ENCODE data around the gene C2CD3. TPM values are rescaled to one million over a fixed set of nuclear protein-coding genes. Genes with fewer than 3 reads are reported as not detected.

The C2CD3 gene
- total RNA-seq, 6 donors from 2014 or later: 21.4 to 55.5 (median 26.6) TPM

GRCh38 chr11:74139151-74139918 is 31.5 kb downstream of the C2CD3 start:
- H3K27me3 ChIP-seq: no peaks in the 10 kb centered on the region
- ATAC-seq (ENCODE audit: low FRiP score in 2 of 2) (no peak), DNase-seq (no peak)
- no peak overlapping the region for H3K4me3 ChIP-seq
- H3K4me1 ChIP-seq: peaks cover 0 to 5% (median 2%) of the 10 kb centered on the region in 4 donors
- no peaks in the 10 kb centered on the region for H3K9me3 ChIP-seq
- WGBS, 2 donors: 94 to 97% methylated on average over 6 of the region's 6 CpGs
- peaks cover 0 to 33% (median 2%) of the 10 kb centered on the region in 4 donors for H3K36me3 ChIP-seq
- TF ChIP-seq EP300 (IDR thresholded peaks at IDR 0.05) (no peak), CTCF (IDR thresholded peaks at IDR 0.05) (no peak), POLR2AphosphoS5 (IDR thresholded peaks at IDR 0.05) (no peak), POLR2A (IDR thresholded peaks at IDR 0.05) (no peak)
- H3K27ac ChIP-seq: peak overlapping the region in 1 of 4 donors; percentile 17

- ATAC-seq (ENCODE audit: low FRiP score in 2 of 2): peak; percentile 67 to 68
- Histone ChIP-seq H3K4me3 (no peak overlapping the region), H3K27me3 (no peaks in the 10 kb centered on the region), H3K27ac (peak overlapping the region in 2 of 4 donors; percentile 18 to 32), H3K9me3 (no peaks in the 10 kb centered on the region), H3K4me1 (peaks cover 0 to 5% (median 2%) of the 10 kb centered on the region in 4 donors), H3K36me3 (peaks cover 0 to 34% (median 2%) of the 10 kb centered on the region in 4 donors)
- no peak for TF ChIP-seq POLR2AphosphoS5 (IDR thresholded peaks at IDR 0.05)
- no peak for DNase-seq
- WGBS, 2 donors: 43 to 58% methylated on average over 2 of the region's 2 CpGs
Measured at GRCh38 chr11:74138572-74138971, 32.2 kb downstream of the C2CD3 start.

GRCh38 chr11:74138021-74138420 is 32.8 kb downstream of the C2CD3 start:
- WGBS, 2 donors: 89 to 100% methylated on average over 2 of the region's 2 CpGs
- H3K4me1 ChIP-seq: peaks cover 0 to 5% (median 2%) of the 10 kb centered on the region in 4 donors
- H3K27ac ChIP-seq: peak overlapping the region in 2 of 4 donors; percentile 18 to 32
- H3K36me3 ChIP-seq: peaks cover 0 to 39% (median 2%) of the 10 kb centered on the region in 4 donors
- no peaks in the 10 kb centered on the region for H3K9me3 ChIP-seq
- no peak for TF ChIP-seq EP300 (IDR thresholded peaks at IDR 0.05)
- TF ChIP-seq POLR2A (IDR thresholded peaks at IDR 0.05): no peak
- TF ChIP-seq CTCF (IDR thresholded peaks at IDR 0.05): no peak
- TF ChIP-seq POLR2AphosphoS5 (IDR thresholded peaks at IDR 0.05): no peak
- no peak overlapping the region for H3K4me3 ChIP-seq
- ATAC-seq (ENCODE audit: low FRiP score in 2 of 2): no peak
- H3K27me3 ChIP-seq: no peaks in the 10 kb centered on the region
- DNase-seq: no peak

GRCh38 chr11:74135127-74135840 is 35.5 kb downstream of the C2CD3 start:
- H3K36me3 ChIP-seq: peaks cover 0 to 53% (median 7%) of the 10 kb centered on the region in 4 donors
- WGBS, 2 donors: 86 to 97% methylated on average over 3 of the region's 3 CpGs
- TF ChIP-seq POLR2AphosphoS5 (IDR thresholded peaks at IDR 0.05): no peak
- no peak for TF ChIP-seq POLR2A (IDR thresholded peaks at IDR 0.05)
- no peak for TF ChIP-seq EP300 (IDR thresholded peaks at IDR 0.05)
- no peak for TF ChIP-seq CTCF (IDR thresholded peaks at IDR 0.05)
- H3K27me3 ChIP-seq: no peaks in the 10 kb centered on the region
- ATAC-seq (ENCODE audit: low FRiP score in 2 of 2): no peak
- H3K4me3 ChIP-seq: no peak overlapping the region
- peaks cover 0 to 4% (median 0%) of the 10 kb centered on the region in 4 donors for H3K4me1 ChIP-seq
- no peak for DNase-seq
- no peak overlapping the region for H3K27ac ChIP-seq
- H3K9me3 ChIP-seq: no peaks in the 10 kb centered on the region

GRCh38 chr11:74134661-74135060 is 36.1 kb downstream of the C2CD3 start:
- Histone ChIP-seq H3K36me3 (peaks cover 0 to 53% (median 7%) of the 10 kb centered on the region in 4 donors), H3K27ac (no peak overlapping the region), H3K27me3 (no peaks in the 10 kb centered on the region), H3K9me3 (no peaks in the 10 kb centered on the region), H3K4me3 (no peak overlapping the region), H3K4me1 (peaks cover 0 to 4% (median 0%) of the 10 kb centered on the region in 4 donors)
- 98% methylated on average over 3 of the region's 3 CpGs for WGBS, 2 donors
- TF ChIP-seq CTCF (IDR thresholded peaks at IDR 0.05) (no peak), POLR2AphosphoS5 (IDR thresholded peaks at IDR 0.05) (no peak), POLR2A (IDR thresholded peaks at IDR 0.05) (no peak)
- DNase-seq: no peak
- ATAC-seq (ENCODE audit: low FRiP score in 2 of 2): no peak

All from upper lobe of left lung (tissue), 6 donors.